ENCODE measurements around the gene TCF4. TPM values are rescaled to one million over a fixed set of nuclear protein-coding genes. Genes with fewer than 3 reads are reported as not detected.

Gene TCF4
- total RNA-seq, 1 experiment from 2014 or later: 2.3 TPM

GRCh38 chr18:55515941-55516710 lies 71.9 kb downstream of the TCF4 start:
- ChIA-PET POLR2A (no interaction called here), CTCF (no interaction called here)
- Histone ChIP-seq H3K27ac (ENCODE audit: low read length) (no peak overlapping the region), H3K4me1 (ENCODE audit: control insufficient read depth, insufficient read depth, low read length) (no peaks in the 10 kb centered on the region), H3K27me3 (ENCODE audit: control insufficient read depth, insufficient read depth, low read length) (no peaks in the 10 kb centered on the region), H3K36me3 (ENCODE audit: control insufficient read depth, insufficient read depth, low read length) (no peaks in the 10 kb centered on the region), H3K4me3 (ENCODE audit: low read depth in 2 of 2, low read length in 2 of 2) (no peak overlapping the region), H3K9me3 (ENCODE audit: control insufficient read depth, insufficient read depth, low read depth, low read length) (no peaks in the 10 kb centered on the region)
- no peak for ATAC-seq
- intact Hi-C loops (cut with micrococcal nuclease; ENCODE audit: unreplicated experiment) (no loop called here), in situ Hi-C loops (cut with HindIII; ENCODE audit: low pct_unique_long_range_greater_than_20kb, low sequenced_read_pairs) (no loop called here)
- DNase-seq (ENCODE audit: low read depth, low spot score): no peak
- TF ChIP-seq CTCF (IDR thresholded peaks at IDR 0.05): no peak
- no peak for TF ChIP-seq REST (IDR thresholded peaks at IDR 0.05; ENCODE audit: insufficient read depth in 1 of 2, low read depth in 2 of 2, low read length in 1 of 2)
- TF ChIP-seq TCF7L2 (IDR thresholded peaks at IDR 0.05; ENCODE audit: low read depth, low read length): no peak
- TF ChIP-seq SIN3A (IDR thresholded peaks at IDR 0.05; ENCODE audit: borderline replicate concordance, insufficient read depth, low read depth, low read length): no peak
- TF ChIP-seq POLR2AphosphoS5 (IDR thresholded peaks at IDR 0.05; ENCODE audit: low read depth, low read length): no peak
- no TSS peak for BruUV-seq (replicated peaks)

DNA sequence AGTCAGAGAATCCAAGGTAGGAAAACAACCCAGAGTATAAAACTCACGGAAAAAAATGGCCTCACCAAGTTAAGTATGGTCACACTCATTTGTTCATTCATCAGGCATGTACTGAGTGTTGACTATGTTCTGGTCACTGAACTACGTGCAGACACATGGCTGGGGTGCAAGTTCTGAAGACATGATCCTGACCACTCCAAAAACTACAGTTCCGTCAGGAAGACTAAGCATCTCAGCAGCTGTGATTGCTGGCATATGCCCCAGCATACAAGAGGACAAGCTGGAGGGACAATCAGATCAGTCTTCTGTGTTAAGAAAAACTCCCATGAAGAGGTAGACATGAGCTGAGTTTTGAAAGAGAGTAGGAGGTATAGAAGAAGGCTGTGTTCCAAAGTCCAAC lies 72.8 kb downstream of the TCF4 start:
- ChIA-PET POLR2A (no interaction called here), CTCF (no interaction called here)
- H3K27me3 ChIP-seq (ENCODE audit: control insufficient read depth, insufficient read depth, low read length): no peaks in the 10 kb centered on the region
- H3K36me3 ChIP-seq (ENCODE audit: control insufficient read depth, insufficient read depth, low read length): no peaks in the 10 kb centered on the region
- H3K9me3 ChIP-seq (ENCODE audit: control insufficient read depth, insufficient read depth, low read depth, low read length): no peaks in the 10 kb centered on the region
- H3K4me3 ChIP-seq (ENCODE audit: low read depth in 2 of 2, low read length in 2 of 2): no peak overlapping the region
- no peak overlapping the region for H3K27ac ChIP-seq (ENCODE audit: low read length)
- no TSS peak for BruUV-seq (replicated peaks)
- no peak for TF ChIP-seq TCF7L2 (IDR thresholded peaks at IDR 0.05; ENCODE audit: low read depth, low read length)
- TF ChIP-seq SIN3A (IDR thresholded peaks at IDR 0.05; ENCODE audit: borderline replicate concordance, insufficient read depth, low read depth, low read length): no peak
- no peak for TF ChIP-seq POLR2AphosphoS5 (IDR thresholded peaks at IDR 0.05; ENCODE audit: low read depth, low read length)
- no peak for TF ChIP-seq CTCF (IDR thresholded peaks at IDR 0.05)
- TF ChIP-seq REST (IDR thresholded peaks at IDR 0.05; ENCODE audit: insufficient read depth in 1 of 2, low read depth in 2 of 2, low read length in 1 of 2): no peak
- in situ Hi-C loops (cut with HindIII; ENCODE audit: low pct_unique_long_range_greater_than_20kb, low sequenced_read_pairs): no loop called here
- ATAC-seq: no peak
- intact Hi-C loops (cut with micrococcal nuclease; ENCODE audit: unreplicated experiment): no loop called here
- DNase-seq (ENCODE audit: low read depth, low spot score): no peak
- H3K4me1 ChIP-seq (ENCODE audit: control insufficient read depth, insufficient read depth, low read length): no peaks in the 10 kb centered on the region

All from Panc1 (cell line).